IPS DF 4.7 (cell line): ENCODE data around the gene SYT17.

ENCODE experiments used
- DNase-seq: peaks from one replicate; pipeline ENCODE4 v3.0.0-alpha.2; 2013; ENCODE audit warnings: low spot score; ENCODE audit errors: extremely low read depth

The SYT17 gene, protein sequence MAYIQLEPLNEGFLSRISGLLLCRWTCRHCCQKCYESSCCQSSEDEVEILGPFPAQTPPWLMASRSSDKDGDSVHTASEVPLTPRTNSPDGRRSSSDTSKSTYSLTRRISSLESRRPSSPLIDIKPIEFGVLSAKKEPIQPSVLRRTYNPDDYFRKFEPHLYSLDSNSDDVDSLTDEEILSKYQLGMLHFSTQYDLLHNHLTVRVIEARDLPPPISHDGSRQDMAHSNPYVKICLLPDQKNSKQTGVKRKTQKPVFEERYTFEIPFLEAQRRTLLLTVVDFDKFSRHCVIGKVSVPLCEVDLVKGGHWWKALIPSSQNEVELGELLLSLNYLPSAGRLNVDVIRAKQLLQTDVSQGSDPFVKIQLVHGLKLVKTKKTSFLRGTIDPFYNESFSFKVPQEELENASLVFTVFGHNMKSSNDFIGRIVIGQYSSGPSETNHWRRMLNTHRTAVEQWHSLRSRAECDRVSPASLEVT

DNA sequence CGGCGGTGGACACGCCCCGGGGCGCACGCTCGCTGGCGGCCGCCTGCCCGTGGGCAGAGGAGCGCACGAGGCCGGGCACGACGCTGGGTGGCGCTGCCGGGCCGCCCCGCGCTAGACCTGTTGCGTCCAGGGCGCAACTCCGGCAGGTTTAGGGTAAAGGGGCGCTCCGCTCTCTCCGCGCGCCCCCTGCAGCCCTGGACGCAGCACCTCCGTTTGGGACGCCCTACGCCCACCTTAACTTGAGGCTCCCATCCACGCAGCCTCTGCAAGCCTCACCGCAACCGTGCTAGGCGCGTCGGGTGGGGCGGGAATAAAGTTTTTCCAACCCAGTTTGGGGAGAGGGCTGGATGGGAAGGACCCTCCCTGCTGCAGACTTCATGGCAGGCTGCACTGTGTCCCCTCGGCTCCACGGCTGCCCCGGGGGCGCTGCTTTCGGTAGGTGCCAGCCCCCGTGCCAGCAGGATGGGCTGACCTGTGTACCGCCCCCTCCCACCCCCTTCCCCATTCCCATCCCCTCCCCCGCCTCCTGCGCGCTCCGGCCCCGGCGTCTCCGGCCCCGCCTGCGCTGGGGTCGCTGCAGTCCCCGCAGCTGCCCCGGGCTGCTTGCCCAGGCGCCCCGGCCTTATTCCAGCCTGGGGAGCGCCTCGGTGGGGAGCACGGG is at the start of gene SYT17:
Gene SYT17 (plus strand): TSS at position 531 of the 661 bp plus-strand sequence. CDS start 407 bp downstream, outside the sequence.
- no peak for DNase-seq

DNA sequence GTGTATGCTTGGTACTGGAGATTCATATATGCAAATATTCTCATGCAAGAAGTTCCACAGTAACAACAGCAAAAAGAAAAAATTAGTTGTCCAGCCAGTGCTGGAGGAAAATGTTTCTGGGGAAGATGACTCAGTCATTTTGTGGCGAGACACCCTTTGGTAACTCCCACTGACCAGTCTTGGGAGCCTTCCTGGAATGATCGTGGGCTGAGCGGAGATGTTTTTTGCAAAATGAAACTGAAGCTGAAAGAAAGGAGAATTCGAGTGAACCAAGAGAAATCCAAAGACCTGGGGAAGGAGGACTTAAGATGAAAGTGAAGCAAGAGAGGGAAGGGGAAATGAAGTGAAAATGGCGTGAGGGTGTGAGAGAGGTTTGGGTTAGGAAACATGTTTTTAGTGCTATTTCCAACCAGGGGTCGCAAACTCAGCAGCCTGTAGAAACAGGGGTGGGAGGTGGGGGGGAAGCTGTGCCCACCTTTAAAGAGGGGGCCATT is 49.1 kb upstream of the SYT17 start:
- DNase-seq, result no peak

DNA sequence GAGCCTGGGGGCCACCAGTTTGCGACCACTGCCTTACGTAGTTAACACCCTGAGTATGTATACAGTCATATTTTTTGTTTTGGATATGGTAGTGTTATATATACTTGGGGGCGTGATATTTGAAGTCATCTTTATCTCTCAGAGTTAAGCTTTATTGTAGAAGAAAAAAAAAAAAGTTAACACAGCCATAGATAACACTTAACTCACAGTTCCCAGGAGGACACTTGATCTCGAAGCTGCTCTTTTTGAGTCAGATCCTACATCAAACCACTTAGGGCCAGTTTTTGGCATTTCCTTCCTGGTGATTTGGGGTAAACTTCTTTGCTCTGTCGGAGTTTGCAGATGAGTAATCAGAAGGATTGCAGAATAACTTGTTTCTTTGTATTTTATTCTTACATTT is 48.5 kb upstream of the SYT17 start:
- DNase-seq, result no peak

DNA sequence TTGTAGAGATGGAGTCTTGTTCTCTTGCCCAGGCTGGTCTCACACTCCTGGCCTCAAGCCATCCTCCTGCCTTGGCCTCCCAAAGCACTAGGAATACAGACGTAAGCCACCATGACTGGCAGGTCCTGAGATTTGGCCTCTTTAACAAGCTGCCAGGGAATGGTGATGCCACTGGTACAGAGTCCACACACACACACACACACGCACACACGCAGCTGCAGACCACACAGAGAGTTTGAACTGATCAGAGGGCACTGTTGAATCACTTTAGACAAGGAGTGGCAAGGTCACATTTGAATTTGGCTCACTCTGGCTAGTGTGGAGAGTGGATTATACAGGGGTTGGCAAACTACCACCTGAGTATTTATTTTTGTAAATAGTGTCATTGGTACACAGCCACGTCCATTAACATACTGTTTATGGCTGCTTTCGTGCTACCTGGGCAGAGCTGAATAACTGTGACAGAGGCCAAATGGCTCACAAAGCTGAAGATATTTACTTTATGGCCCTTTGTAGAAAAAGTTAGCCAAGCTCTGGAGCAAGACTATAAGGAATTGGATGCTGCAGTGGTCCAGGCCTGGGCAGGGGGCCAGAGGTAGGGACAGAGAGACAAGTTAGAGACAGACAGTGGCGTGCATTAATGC is 44.4 kb upstream of the SYT17 start:
- DNase-seq, result no peak

DNA sequence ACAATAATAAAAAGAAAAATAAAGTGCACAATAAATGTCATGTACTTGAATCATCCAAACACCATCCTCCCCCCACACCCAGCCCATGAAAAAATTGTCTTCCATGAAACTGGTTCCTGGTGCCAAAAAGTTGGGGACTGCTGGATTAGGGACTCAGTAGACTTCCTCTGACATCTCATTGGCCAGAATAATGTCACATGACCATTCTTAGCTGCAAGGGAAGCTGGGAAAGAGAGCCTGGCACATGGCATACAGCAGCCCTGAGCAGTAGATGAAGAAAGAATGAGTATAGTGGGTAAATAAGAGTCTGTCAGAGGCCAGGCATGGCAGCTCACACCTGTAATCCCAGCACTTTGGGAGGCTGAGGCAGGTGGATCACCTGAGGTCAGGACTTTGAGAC is 41.7 kb upstream of the SYT17 start:
- DNase-seq, result no peak

DNA sequence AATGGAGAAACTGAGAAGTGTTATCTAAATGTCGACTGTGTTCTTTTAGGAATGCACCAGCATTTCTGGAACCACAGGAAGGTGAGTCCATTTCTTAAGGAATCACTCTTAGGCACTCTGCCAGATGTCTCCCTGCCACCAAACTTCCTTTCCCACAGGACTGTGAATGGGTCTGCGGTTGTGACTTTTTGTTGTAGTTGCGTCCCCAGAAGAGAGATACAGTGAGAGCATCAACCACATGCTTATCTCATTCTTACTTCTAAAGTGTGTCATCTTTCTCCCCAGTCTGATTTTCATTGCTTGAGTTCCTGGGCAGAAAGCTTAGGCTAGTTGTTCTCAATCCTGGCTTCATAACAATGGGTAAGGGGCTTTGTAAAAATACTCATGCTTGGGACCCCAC is 40.8 kb upstream of the SYT17 start:
- no peak for DNase-seq

DNA sequence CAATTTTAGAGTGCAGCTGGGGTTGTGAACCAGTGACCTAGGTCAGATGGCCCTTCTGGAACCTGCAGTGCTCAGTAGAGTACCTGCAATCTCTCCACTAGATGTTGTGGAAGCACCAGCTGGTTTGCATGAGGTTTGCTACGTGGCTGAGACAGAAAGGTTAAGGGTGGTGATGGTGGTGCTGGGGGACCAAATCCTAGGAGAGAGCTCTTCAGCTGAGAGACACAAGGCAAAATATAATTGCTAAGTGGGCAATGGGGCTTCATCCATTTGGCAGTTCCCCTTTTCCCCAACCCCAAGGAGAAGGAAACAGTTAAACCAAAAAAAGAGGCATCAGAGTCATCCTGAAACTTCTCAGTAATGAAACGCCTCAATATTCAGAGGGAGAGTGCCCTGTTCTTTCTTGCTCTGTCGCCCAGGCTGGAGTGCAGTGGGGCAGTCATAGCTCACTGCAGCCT is 40.3 kb upstream of the SYT17 start:
- DNase-seq, result no peak

DNA sequence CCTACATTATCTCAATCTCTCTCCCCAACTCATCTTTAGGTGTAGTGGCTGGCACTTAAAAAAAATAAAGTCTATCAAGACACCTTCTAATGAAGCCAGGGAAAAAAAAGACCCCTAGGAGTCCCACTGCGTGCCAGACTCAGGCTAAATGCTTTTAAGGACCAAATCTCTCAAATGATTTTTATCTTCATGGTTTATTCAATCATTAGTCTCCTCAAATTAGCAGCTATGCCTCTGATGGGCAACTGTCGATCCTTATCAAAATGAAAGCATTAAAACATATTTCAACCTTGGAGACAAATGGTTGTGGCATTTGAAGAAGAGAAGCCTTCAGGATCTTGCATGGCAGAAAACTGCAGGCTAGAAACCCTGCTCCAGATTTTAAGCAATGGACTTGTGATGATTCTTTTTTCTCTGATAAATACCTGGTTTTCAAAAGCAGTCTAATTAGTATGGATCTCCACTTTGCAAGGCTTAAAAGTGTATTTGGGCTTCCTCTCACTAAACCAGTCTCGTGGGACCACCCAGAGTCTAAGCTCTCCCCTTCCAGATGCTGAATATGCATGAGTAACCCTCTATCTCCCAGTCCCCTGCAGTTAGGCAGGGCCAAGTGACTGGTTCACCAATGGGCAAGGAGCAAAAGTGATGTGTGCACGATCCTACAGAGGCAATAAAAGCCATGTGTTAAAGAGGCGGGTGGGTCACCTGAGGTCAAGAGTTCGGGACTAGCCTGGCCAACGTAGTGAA is 39.4 kb upstream of the SYT17 start:
- DNase-seq, result no peak

DNA sequence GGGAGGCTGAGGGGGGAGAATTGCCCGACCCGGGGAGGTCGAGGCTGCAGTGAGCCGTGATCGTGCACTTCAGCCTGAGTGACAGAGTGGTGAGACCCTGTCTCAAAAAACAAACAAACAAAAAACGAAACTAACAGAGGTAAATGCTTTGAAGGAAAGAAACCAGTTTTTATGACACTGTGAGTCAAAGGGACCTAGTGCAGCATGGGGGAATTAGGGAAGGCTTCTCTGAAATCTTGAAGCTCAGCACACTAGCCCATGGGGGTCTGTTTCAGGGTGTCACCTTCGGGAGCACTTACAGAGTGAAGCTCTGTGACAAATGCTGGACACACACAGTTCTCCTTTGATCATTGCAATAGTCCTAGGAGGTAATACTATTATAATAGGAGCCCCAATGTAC is 37.7 kb upstream of the SYT17 start:
- no peak for DNase-seq

DNA sequence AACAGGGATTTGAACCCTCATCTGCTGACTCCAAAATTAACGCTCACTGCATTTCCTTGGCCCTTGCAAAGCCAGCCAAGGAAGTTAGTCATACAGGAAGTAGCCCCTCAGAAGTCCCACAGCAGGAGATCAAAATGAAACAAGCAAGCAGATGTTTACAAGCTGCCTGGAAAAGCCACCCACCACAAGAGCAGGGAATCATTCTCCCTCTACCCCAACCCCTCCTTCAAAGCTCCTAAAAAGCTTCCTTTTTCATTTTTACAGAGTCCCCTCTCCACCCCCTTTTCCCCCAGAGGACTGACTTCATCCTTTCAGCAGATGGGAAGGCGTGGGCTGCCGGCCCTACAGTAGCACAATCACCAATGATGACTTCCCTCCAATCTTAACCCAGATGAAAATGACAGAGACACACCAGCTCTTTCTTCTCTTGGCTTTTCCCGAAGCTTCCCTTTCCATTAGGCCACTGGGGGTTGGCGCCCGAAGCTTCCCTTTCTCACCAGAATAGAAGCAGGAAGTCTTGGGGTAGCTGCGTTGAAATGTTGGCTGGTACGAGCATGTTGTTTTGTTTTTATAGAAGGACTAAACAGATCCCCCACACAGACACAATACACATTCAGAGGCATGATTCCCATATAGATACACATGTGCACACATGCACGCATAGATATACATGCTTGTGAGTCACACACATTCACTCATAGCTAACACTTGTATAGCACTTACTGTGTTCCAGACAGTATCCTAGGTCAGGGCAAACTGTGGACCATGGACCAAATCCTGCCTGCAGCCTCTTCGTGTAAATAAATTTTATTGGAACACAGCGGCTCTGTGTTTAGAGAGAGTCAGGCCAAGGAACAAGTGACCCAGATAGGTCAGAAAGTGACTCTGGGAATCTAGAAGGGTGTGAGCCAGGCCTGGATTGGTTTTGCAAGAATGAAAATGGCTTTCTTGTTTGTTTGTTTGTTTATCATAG is 36.9 kb upstream of the SYT17 start:
- no peak for DNase-seq

DNA sequence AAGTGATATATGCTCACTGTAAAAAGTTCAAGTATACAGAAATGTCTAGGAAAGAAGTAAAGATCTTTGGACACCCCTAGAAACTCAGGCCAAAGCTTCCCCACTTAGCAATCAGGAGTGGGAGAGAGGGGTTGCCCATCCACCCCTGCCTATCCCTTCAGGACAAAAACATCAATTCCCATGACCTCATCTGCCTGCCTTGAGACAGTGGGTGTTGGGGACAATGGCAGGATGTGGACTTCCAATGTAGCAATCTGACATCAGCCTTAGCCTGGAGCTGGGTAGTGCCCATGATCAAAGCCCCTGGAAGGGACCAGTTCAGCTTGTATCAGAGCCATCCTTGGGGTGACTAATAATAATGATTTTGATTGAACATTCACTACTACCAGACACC is 36.2 kb upstream of the SYT17 start:
- DNase-seq, result no peak

DNA sequence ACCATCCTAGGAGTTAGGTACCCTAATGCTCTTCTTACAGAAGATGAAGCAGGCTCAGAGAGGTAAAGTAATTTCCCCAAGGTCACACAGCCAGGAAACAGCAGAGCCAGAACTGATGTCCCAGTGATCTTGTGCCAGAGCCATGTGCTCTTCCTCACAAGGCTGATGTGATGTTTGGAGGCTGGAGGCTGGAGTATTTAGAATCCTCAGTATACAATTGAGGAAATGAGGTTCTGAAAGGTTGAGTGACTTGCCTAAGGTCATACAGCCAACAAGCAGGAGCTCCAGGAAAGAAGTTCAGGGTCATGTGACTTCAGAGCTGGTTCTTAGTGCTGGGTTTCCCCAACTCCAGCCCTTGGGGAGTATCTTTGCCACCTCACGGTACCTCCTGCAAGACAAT is 35.8 kb upstream of the SYT17 start:
- DNase-seq, result no peak

DNA sequence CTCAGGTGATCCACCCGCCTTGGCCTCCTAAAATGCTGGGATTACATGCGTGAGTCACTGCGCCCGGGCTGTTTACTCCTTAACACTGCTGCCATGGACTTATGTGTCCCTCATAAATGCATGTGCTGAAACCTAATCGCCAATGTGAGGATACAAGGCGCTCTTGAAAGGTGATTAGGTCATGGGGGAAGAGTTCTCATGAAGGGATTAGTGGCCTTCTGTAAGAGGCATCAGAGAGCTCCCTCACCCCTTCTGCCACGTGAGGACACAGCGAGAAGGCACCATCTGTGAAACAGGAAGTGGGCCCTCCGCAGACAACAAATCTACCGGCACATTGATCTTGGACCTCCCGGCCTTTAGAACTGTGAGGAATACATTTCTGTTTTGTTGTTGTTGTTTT is 35.1 kb upstream of the SYT17 start:
- no peak for DNase-seq

DNA sequence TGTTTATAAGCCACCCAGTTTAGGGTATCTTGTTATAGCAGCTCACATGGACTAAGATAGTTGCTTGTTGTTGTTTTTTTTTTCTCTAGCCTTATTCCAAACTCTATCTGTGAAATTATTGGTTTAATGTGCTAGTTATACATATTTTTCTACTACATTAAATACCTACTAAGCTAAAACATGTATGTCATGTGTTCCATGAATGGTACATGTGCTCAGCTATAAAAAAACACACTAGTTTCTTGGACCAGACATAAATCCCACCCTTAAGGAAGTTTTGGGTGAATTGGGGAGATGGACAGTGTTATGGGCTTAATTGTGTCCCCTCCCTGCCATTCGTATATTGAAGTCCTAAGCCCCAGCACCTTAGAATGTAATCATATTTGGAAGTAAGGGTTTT is 34.4 kb upstream of the SYT17 start:
- DNase-seq, result no peak

DNA sequence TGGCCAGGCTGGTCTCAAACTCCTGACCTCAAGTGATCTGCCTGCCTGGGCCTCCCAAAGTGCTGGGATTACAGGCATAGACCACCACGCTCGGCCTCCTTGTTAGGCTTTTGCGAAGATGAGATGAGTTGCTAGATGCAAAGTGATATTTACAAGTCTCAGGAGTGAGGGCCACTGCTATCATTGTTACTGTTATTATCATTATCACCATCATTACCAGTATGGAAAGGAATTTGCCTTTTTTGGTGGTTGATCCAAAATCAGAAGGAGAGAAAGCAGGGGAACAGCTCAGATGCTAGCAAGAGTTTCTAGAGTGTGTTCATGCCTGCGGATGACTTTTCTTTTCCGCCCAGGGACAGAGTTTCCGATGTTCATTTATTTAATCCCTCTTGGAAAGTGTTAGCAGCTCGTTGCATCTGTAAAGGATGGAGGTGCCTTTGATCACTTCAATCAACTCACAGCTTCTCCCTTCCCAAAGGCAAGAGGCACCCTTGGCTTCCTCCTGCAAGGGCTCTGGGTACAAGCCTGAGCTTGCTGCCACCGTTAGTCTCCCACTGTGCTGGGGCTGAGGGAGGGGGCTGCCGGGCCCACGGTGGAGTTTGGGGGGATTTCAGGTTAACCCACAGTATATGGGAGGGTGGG is 32.7 kb upstream of the SYT17 start:
- no peak for DNase-seq

DNA sequence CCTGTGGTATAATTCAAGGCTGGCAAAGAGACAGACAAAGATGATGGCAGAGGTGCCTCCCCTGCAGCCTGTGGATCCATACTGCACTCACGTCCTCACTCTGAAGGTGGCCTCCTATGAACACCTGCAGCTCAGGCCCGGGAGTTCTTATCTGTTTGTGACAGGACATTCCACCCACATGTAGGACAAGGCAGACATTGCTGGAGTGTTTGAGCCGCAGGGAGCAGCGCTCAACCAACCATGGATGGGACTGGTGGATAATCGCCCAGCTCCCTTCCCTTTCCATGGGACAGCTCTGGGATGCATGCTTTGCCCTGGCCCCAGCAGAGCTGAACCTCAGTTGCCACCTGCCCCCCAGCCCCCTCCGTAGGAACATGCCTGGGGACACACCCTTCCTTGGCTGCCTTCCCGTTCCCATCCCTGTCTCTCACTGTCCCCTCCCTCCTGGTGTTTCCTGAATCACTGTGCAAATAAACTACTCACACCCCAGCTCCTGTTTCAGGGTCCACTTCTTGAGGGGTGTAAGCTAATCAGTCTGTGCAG is 32.1 kb upstream of the SYT17 start:
- DNase-seq, result no peak

DNA sequence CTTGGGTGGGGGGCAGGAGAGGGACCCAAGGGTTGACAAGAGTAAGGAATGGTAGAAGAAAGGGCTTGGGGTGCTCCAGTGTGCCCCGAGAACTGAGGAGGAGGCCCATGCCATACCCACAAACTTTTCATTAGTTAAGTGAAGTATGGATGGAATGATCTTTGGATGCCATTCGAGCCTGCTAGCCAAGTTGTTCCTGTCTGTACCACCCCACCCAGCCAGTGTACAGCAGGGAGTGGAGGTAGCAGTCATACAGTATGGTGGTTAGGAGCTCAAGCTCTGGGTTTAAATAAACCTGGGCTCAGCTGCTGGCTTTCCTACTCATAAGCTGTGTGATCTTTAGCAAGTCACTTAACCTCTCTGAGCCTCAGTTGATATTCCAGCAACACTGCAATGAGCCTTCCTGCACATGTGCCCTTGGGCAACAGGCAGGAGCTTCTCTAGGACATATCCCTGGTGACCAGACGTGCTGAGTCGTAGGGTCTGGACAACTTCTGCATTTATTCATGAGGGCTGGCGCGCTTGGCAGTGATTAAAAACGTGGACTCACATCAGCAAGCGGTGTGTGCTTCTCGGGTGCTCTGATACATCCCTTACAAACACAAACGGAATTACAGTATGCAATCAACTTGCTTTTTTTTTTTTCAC is 31.4 kb upstream of the SYT17 start:
- no peak for DNase-seq

DNA sequence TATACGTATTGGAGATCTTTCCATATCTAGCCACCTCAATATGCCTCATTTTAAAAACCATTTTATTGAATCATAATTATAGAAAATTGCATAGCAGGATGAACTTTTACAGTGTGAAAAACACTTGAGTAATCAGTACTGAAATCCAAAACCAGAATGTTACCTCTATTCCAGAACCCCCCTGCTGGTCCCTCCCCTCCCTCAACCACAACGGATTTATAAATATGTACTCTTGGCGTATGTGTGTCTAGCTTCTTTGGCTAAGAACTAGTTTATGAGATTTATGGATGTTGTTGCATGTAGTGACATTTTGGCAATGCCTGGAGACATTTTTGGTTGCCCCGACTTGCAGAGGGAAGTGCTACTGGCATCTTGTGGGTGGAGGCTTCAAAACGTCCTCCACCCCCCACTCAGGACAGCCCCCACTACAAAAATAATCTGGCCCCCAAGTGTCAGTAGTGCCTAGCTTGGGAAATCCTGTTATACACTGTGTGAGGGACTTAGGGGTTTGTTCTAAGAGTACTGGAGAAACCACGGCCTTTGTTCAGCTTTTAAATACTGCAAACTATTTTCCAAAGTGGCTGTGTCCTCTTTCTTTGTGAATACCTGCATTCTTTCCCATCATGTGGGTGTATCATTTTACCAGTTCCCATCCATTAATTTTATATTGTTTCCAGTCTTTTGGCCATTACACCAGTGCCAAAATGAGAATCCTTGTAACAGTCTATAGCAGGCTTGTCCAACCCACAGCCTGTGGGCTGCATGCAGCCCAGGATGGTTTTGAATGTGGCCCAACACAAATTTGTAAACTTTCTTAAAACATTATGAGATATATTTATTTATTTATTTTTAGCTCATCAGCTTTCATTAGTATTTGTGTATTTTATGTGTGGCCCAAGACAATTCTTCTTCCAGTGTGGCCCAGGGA is 30.6 kb upstream of the SYT17 start:
- DNase-seq, result no peak
